Type B pancreatic cell (in vitro differentiated cells): Measurements from ENCODE around the gene FGF4. TPM values are rescaled to one million over a fixed set of nuclear protein-coding genes. Genes with fewer than 3 reads are reported as not detected.

Source experiments
- DNase-seq: peaks from one replicate; pipeline ENCODE4 v3.0.0; 2021; ENCODE audit warnings: mixed read lengths; ENCODE audit not compliant: unreplicated experiment; ENCODE audit errors: extremely low spot score
- H3K27ac Mint-ChIP-seq: 2 replicates; pipeline ENCODE4 v1.8.0; 2021; ENCODE audit warnings: mild to moderate bottlenecking, mixed read lengths
- H3K27me3 Mint-ChIP-seq: 2 replicates; pipeline ENCODE4 v1.8.0; 2021; ENCODE audit warnings: mixed read lengths
- H3K36me3 Mint-ChIP-seq: 2 replicates; pipeline ENCODE4 v1.8.0; 2021; ENCODE audit warnings: mixed read lengths
- H3K4me1 Mint-ChIP-seq: one replicate; pipeline ENCODE4 v1.8.0; 2021; ENCODE audit warnings: mixed read lengths; ENCODE audit not compliant: unreplicated experiment
- H3K4me3 Mint-ChIP-seq: 2 replicates; pipeline ENCODE4 v1.8.0; 2021; ENCODE audit warnings: mild to moderate bottlenecking, mixed read lengths
- H3K9me3 Mint-ChIP-seq: 2 replicates; pipeline ENCODE4 v1.8.0; 2021; ENCODE audit warnings: mixed read lengths
- total RNA-seq: library from RNA; stranded (reverse); gene quantifications from 2 replicates; pipeline ENCODE4 v1.2.1, GENCODE V29; 2021; ENCODE audit warnings: low replicate concordance
- TF ChIP-seq, protein P1 (sequence below): fragments of 200-600 bp; sonication (generic); conservative IDR thresholded peaks from 2 replicates; pipeline ENCODE4 v1.5.0; 2021; ENCODE audit warnings: antibody characterized with exemption, mild to moderate bottlenecking

The FGF4 gene
- total RNA-seq, 1 donor from 2014 or later: 0.22 TPM

DNA sequence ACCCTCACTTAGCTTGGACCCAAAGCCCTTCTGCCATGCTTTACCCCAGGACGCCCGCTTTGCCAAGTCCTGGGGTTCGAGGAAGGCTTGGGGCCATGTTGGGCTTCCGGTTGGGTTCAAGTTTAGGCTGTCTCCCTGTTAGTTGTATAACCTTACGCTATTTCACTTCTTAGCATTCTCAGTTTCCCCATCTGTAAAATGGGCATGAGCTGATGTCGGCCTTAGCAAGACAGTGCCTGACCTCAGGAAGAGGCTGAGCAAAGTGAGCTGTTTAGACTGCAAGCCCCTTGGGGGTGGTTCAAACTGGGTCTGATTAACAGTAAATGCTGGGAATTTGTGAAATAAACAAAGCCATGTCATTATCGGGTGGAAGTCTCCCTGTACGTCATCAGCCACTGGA lies 3.2 kb upstream of the FGF4 start:
- TF ChIP-seq, protein P1, sequence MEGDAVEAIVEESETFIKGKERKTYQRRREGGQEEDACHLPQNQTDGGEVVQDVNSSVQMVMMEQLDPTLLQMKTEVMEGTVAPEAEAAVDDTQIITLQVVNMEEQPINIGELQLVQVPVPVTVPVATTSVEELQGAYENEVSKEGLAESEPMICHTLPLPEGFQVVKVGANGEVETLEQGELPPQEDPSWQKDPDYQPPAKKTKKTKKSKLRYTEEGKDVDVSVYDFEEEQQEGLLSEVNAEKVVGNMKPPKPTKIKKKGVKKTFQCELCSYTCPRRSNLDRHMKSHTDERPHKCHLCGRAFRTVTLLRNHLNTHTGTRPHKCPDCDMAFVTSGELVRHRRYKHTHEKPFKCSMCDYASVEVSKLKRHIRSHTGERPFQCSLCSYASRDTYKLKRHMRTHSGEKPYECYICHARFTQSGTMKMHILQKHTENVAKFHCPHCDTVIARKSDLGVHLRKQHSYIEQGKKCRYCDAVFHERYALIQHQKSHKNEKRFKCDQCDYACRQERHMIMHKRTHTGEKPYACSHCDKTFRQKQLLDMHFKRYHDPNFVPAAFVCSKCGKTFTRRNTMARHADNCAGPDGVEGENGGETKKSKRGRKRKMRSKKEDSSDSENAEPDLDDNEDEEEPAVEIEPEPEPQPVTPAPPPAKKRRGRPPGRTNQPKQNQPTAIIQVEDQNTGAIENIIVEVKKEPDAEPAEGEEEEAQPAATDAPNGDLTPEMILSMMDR: no peak
- no peak for DNase-seq
- Mint-ChIP-seq H3K4me1 (no peaks in the 10 kb centered on the region), H3K4me3 (no peak overlapping the region), H3K27ac (no peak overlapping the region), H3K27me3 (peaks cover 67% of the 10 kb centered on the region), H3K9me3 (no peaks in the 10 kb centered on the region), H3K36me3 (no peaks in the 10 kb centered on the region)

DNA sequence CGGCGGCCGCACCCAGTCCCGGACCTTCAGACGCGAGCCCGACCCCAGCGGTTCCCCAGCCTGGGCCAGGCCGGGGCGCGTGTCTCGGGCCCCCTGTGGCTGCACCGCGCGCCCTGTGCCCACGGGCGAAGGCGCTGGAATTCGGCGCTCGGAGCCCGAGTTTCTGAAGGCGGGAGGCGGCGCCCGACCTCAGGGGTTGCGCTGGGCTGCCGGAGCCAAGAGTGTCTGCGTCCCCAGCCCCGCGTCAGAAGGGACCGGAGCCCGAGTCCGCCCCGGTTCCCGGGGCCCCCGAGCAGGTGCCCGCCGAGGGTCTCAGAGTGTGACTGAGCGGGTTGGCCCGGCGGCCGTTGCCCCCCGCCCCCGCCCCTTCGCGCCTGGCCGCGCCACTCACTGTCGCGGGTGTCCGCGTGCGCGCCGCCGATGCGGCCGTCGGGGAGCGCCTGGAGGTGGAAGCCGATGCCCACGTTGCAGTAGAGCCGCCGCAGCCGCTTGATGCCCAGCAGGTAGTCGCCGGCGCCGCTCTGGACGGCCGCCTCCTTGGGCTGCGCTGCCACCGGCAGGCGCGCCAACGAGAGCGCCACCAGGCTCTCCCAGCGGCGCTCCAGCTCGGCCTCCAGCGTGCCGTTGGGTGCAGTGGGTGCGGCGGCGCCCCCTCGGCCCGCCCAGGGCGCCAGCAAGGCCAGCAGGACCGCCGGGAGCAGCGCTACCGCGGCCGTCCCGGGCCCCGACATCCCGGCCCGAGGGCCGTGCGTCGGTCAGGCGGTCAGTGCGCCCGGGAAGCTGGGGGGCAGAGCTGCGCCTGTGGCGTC lies 583 bp downstream of the FGF4 start:
- Mint-ChIP-seq H3K9me3 (peaks cover 1% of the 10 kb centered on the region), H3K36me3 (no peaks in the 10 kb centered on the region), H3K27me3 (peaks cover 80% of the 10 kb centered on the region), H3K4me1 (no peaks in the 10 kb centered on the region), H3K27ac (no peak overlapping the region), H3K4me3 (no peak overlapping the region)
- TF ChIP-seq, protein P1: no peak
- DNase-seq: no peak

DNA sequence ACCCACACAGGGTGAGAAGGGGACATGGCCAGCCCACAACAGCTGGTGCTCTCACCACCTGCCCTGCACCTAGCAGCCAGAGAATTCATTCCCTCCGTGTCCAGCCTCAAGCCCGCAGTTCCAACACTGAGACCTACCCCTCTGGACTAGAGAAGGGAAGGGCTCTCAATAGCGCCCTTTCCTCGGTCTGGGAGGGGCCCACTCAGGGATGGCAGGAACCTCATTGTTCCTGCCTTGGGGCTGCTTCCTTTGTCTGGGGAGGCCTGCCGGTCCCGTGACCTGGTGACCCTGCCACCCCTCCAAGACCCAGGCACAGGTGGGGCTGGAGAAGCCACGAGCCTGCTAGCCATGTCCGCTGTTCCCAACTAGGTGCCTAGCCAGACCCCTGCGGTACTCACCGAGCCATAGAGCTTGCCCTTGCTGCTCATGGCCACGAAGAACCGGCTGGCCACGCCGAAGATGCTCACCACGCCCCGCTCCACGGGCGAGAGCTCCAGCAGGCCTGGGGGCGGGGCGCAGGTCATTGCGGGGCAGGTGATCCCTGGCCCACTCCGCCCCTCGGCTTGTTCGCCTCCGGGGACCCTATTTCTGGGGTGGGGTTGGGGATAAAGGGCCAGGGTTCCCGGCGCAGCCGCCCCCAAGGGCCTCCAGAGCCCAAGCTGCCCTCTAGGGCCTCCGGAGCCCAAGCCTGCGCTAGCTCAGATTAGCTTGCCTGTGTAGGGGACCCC lies 1.4 kb downstream of the FGF4 start:
- no peaks in the 10 kb centered on the region for H3K36me3 Mint-ChIP-seq
- H3K4me1 Mint-ChIP-seq: no peaks in the 10 kb centered on the region
- H3K4me3 Mint-ChIP-seq: no peak overlapping the region
- H3K27ac Mint-ChIP-seq: no peak overlapping the region
- peaks cover 84% of the 10 kb centered on the region for H3K27me3 Mint-ChIP-seq
- TF ChIP-seq, protein P1: no peak
- DNase-seq: no peak
- H3K9me3 Mint-ChIP-seq: peaks cover 4% of the 10 kb centered on the region

DNA sequence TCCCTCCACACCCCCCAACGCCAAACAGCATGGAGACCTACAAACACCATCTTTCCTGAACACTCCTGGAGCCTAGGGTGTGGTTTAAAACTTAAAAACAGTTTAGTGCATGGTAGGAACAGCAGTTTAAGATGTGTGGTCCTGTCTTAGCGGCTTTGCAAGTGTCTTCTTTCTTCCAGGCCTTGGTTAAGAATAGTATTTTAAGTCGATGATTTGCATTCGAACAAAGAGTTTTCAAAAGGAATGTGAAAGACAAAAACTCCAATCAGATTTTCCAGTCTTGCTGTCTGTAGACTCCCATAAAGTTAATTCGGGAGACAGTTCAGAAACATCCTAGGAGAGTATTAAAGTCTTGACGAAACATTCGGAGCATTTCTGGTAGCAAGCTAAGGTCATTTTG lies 3.7 kb downstream of the FGF4 start:
- Mint-ChIP-seq H3K27me3 (peaks cover 78% of the 10 kb centered on the region), H3K4me3 (no peak overlapping the region), H3K36me3 (no peaks in the 10 kb centered on the region), H3K4me1 (no peaks in the 10 kb centered on the region), H3K27ac (no peak overlapping the region), H3K9me3 (peaks cover 4% of the 10 kb centered on the region)
- no peak for DNase-seq
- TF ChIP-seq, protein P1: no peak

DNA sequence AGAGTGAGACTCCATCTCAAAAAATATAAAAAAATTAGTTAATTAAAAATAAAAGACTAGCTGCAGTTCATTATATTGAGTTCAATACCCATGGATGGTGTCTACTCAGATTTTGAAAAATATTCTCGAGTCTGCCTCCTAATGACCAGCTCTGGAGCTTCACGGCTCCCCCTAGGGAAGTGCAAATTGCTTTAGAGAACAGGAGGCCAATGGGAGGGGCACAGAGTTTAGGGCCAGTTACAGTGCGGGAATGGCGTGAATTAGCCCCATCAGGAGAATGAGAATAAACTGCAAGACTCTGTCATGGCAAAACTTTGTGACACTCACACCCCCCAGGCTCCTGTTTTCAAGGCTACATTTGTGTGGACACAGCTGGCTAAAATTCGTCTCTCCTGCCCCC lies 4.6 kb downstream of the FGF4 start:
- no peak overlapping the region for H3K4me3 Mint-ChIP-seq
- H3K36me3 Mint-ChIP-seq: no peaks in the 10 kb centered on the region
- H3K9me3 Mint-ChIP-seq: peaks cover 4% of the 10 kb centered on the region
- no peak for DNase-seq
- H3K27ac Mint-ChIP-seq: no peak overlapping the region
- peaks cover 77% of the 10 kb centered on the region for H3K27me3 Mint-ChIP-seq
- H3K4me1 Mint-ChIP-seq: no peaks in the 10 kb centered on the region
- TF ChIP-seq, protein P1: no peak
